HG02763 (cell line): ENCODE data around the gene PRRC2B.

Experiments used
- ATAC-seq: cut with Tn5 transposase; IDR thresholded peaks from one replicate; pipeline ENCODE4 v1.9.1; 2021; ENCODE audit warnings: mild to moderate bottlenecking, moderate library complexity; ENCODE audit not compliant: unreplicated experiment

PRRC2B gene

DNA sequence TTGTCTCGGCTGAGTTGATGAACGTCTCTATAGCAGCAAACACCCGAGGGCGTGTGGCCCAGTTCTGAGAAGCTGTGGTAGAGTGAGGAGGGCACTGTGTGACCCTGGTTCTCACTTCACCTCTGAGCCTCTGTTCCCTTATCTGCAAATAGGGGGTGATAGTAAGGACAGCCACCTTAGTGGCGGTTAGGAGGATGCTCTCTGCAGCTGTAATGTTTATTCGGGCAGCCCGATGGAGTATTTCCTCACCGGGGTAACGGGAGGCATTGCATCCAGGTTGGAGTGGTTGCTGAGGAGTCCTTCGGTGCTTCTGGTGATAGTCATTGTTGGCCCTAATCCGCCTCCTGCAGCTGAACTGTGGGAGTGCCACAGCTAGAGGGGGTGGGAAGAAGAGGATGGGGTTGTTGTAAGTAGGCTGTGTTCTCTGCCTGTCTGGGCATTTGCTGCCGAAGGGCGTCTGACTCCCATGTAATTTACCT is 13.9 kb downstream of the PRRC2B start:
- ATAC-seq, result no peak

DNA sequence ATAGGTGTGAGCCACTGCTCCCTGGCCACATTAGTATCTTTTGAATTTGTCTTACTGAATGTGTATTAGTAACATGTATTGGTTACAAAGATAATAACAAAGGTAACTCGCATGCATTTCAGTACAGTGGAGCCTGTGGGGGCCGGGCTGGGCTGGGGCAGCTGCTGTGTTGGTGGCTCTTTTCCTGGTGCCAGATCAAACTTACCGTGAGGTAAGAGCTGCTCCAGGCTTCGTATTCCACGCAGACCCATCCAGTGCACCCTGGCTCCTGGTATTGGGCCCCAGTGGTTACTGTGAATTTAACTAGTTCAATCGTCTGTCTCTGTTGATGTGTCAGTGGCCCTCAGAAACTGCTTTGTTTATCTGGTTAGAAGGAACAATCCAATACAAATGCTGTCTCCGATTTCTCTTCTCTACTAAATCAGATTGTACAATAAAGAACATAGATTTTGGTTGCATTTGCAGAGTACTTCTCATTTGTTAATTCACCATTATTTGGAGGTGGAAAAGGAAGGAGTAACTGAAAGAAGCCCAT is 15.6 kb downstream of the PRRC2B start:
- ATAC-seq, result no peak

DNA sequence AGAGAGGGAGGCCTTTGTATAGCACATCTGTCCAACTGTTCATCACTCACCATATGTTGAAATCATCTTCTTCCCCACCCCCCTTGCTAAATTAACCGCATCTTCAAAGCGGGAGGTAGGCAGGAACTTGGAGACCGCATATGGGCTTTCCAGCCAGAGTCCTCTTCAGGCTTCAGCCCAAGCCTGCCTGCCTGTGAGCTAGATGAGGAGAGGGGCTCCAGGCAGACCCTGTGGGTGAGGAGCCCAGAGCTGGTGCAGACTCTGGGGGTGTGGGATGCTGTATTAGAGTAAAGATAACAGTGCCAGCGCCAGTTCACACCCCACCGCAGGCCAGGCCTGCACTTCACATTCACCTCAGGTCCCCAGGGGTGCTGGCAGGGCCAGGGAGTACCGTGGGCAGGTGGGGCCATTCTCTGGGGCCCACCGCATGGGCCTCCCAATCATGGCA is 16.2 kb downstream of the PRRC2B start:
- ATAC-seq, result no peak

DNA sequence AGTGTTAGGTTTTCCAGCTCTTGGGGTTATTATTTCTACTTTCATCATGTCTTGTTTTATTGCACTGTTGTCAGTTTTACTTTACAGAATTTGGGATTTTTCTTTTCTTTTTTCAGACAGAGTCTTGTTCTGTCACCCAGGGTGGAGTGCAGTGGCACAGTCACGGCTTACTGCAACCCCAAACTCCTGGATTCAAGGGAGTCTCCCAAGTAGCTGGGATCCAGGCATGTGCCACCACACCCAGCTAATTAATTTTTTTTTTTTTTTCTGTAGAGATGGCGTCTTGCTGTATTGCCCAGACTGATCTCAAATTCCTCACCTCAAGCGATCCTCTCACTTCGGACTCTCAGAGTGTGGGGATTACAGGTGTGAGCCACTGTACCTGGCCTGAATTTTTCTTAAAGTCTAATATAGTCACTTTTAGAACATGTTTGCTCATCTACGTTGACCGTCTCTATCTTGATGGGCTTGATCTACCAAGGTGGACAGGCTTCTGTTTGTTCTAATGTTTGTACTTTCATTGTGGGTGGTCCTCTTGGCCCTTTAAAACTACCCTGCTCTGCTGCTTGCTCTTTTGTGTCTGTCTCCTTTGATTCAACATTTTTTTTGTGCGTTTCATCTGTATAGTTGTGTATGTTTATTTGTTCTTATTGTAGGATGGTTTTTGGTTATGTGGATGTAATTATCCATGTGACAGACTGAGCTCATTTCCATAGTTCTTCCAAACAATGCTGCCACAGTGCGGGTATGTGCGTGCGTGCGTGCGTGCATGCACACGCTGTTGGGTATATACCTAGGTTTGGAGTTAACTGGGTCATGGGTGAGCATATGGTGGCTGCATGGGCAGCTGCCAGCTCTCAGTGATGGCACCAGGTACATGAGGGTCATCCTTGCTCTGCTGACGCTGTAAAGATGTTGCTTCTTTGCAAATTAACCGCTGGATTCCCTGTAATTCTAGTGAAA is 18.1 kb downstream of the PRRC2B start:
- ATAC-seq, result no peak

DNA sequence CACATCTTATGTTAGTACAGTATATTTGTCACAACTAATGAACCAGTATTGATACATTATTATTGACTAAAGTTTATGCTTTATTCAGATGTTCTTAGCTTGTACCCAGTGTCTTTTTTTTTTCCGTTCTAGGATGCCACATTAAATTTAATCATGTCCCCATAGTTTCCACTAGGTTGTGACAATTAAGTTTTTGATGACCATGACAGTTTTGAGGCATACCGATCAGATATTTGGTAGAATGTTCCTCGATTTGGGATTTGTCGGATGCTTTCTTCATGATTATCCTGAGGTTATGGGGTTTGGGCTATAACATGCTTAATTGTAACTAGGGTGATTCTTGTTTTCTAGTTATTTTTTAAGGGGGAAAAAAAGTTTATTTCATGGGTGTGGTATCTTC is 22.6 kb downstream of the PRRC2B start:
- no peak for ATAC-seq

DNA sequence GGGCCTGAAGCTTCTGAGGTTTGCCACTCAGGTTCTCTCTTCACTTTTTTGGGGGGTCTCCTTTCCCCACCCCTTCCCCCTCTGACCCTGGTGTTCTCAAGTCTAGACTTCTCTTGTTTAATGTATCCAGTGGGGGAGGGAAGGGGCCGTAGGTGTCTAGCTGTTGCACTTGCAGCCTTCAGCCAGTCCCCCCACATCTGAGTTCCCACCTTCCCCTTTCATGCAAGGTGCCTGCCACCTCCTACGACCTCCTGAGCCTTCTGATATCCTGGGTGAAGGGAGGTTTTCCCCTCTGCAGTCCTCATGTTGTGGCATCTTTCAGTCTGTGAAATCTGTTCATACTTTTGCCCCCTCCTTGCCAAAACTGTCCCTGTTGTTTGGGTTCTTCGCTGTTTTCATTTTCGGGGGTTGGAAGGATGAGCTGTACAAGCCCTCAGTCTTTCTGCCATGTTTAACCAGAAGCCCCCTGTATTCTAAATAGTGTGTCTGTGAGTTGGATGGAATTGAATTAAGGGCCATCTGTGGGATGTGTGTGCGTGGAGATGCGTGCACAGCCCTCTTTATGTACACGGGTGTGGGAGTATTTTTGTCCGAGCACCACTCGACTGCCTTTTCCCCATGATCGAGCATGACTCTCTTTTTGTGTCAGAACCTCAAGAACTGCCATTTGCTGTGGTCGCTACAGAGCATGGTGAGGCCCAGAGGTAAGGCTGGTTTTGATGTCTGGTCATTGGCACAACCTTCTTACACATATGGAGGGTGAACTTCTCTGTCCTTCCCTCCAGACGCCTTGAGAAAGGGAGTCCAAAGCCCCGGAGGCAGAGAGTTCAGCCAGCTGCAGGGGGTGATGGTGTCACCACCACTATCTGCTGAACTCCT is 23.6 kb downstream of the PRRC2B start:
- no peak for ATAC-seq

DNA sequence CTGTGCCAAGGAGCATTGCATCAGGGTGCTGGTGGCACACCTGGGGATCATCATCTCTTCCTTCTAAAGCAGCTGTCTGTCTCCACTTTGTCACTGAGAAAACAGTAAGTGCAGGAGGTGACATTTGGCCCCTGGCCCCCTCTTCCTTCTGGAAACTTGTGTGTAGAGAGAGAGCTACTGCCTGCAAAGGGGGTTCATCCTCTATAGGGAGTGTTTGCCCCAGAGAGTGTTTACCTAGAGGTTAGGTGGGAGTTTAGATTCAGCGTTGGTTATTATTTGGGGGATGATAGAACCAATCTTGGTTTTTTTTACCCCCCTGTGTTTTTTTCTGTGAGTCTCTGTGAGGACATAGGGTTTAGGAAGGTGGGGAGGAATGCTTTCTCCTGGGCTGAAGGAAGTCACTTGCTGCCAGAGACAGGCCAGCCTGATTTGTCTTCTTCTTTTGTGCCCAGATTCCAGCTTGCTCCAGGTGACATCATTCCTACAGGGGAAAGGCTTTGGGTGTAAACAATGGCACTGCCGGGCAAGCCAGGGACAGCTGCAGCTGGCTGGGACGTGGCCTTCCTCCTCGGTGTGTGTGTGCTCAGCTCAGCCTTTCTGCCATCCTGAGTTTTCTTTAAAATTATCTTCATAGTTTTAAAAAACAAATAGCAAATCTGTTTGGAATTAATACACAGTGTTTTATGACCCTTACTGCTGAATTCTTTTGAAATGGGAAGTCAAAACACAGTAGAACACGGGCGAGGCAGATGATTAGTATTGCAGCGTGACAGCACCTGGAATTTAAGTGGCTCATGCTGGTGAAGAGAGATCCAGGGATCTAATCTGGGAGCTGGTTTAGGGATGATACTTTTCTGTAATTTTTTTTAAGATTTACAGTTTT is 24.5 kb downstream of the PRRC2B start:
- ATAC-seq, result no peak

DNA sequence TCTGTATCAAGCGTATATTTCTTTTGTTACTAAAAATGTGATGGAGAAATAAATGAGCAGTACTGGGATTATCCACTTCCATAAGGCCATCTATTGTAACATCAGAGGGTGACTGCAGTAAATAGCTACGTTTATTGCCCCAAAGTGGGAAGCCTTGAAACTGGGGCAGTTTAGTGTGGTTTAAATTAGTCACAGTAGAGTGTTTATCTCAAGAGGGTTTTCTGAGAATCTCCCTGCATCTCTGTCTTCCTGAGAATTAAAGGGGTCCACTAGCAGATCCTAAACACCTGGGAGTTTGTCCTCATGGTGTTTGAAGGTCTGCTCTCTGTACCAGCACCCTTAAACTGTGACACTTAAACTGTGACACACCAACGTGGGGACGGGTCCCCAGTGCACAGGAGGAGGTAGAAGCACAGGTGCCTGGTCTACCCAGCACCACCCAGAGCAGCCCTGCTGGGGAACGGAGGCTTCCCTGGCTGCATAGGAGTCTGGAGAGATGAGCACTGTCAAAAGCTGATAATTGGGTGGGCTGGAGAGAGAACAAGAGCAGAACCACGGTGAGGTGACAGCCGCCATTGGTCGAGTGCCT is 25.2 kb downstream of the PRRC2B start:
- ATAC-seq, result no peak

DNA sequence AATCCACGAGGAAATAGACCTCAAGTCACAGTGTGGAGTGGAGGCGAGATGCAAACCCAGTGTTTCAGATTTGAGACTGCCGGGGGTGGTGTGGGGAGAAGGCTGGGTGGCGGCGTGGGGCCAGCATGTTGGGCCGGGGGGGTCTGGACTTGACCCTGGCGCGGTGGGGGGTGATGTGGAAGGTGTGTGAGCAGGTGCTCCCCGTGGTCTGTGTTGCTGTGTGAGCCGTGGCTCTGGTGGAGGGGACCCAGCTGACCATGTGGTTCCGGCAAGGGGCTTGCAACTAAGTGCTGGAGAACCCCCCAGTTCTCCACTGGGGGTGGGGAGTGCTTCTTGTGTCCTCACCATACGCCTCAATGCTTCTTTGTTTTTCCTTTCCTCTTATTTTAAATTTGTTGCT is 25.8 kb downstream of the PRRC2B start:
- no peak for ATAC-seq

DNA sequence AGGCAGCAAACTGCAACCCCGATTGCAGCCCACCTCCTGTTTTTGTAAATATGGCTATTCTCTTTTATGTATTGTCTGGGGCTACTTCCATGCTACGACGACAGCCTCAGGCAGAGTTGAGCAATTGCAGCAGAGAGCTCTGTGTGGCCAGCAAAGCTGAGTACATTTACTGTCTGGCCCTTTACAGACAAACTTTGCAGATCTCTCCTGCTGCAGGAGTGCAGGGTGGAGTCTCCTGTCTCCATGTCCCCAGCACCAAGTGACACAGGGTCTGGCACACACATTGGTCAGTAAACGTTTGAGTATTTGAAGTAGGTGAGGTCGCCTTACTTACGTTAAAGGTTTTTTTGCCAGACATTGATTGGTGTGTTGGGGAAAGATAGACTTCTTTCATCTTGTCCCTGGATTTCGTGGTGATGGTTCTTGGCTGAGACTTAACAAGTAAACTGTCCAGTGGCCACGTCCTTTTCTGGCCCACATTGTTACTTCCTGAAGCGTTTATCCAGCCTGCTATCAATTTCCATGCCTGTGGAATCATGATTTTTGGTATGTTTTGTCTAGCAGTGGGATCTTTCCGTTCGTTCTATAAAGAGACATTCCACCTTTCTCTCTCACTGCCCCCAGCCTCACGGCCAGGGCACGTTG is 27.2 kb downstream of the PRRC2B start:
- ATAC-seq, result no peak

DNA sequence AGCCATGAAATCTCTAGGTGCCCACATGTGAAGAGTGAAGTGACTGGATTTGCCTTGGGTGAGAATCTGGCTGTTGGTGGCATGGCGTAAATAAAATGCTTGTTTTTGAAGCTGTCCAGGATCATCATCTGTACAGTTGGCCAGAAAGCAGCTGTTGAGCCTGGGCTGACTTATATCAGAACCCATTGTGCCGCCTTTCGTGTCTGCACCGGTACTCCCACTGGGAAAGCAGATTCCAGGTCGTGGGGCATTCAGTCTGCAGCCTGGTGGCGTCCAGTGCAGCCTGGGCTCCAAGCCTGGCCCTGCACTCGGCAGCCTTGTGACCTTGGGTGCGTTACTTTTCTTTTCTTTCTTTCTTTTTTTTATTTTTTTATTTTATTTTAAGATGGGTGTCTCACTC is 27.8 kb downstream of the PRRC2B start:
- no peak for ATAC-seq

DNA sequence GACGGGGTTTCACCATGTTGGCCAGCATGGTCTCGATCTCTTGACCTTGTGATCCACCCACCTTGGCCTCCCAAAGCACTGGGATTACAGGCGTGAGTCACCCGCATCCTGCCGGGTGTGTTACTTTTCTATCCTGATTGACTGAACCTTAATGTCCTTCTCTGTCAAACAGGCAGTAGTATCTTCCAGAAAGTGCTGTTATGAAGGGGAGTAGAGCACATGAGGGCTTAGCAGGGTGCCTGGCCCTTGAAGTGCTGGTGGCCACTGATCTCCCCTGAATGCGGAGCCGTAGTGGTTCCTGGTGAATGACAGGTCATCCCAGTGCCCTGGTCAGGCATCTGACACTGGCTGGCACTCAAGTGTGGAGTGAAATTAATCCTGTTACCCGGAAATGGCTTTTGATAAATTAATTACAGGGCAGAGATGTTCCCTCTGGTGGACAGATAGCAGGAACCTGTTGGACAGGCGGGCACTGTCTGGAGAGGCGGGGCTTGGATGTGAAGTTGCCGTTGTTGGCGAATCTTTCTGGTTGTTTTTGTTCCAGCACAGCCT is 28.4 kb downstream of the PRRC2B start:
- ATAC-seq, result no peak

DNA sequence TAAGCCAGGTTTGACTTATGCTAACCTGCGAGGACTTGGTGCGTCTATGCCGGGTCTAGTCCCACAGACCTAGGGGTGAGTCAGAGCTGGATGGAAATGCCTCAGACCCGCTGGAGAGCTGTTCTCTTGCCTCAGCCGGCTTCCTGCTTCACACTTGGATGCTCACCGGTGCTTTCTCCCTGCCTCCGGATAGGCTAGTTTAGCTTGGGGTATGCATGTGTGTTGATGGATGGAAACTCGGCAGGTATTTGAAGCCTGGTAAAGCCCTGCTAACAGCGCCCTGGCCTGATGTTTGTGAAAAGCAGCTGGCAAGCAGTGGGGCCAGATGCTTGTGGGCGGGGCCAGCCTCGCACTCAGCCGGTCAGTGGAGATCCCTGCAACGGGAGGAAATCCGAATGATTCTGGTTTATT is 29.3 kb downstream of the PRRC2B start:
- ATAC-seq, result no peak

DNA sequence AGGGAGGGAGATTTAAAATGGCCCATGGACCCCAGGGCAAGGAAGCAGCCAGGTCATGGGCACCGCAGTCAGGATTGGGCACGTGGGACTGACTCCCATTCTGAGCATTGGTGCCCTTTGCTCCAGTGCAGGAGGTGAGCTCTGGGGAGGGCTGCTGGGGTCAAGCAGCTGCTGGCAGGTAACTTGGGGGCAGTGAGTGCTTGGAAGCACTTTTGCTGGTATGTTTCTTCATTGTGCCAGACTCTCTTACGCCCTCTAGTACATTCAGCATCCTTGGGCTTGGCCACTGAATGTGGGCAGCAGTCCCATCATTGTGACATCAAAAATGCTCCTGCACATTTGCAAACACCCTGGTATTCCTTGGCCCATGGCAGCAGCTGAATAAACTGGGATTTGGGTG is 32.7 kb downstream of the PRRC2B start:
- ATAC-seq, result no peak

DNA sequence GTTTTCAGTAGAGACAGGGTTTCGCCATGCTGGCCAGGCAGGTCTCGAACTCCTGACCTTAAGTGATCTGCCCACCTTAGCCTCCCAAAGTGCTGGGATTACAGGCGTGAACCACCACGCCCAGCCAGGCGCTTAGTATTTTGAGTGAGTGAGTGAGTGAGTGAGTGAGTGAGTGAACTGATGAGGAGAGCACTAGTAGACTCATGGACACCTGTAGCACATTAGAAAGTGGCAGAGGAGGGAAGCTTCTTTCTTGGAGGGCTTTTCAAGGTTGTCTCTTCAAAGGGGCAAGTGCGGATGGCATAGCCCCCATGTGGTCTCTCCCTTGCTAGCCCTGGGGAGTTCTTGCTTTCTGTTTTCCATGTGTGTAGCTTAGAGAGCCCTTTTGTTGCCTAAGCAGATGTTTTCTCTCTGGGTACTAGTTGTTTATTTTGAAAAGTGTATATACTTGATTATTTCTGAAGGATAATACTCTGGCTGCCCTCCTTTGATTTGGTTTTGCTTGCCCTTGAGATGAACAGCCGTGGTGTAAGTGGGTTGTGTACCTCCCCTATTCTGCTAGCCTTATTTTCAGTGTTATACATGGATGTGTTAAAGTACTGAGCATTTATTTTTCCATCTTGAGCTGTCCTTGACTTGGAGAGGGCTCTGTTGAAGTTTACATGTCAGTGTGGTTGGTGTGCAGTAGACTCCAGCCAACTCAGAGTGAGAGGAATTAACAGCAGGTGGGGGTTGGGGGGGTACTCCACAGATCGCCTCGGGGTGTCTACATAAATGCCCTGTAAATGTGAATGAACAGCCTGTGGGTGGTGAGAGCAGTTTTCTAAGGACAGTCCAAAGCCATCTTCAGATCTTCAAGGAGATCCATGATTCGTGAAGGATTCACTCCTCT is 35.5 kb downstream of the PRRC2B start:
- no peak for ATAC-seq

DNA sequence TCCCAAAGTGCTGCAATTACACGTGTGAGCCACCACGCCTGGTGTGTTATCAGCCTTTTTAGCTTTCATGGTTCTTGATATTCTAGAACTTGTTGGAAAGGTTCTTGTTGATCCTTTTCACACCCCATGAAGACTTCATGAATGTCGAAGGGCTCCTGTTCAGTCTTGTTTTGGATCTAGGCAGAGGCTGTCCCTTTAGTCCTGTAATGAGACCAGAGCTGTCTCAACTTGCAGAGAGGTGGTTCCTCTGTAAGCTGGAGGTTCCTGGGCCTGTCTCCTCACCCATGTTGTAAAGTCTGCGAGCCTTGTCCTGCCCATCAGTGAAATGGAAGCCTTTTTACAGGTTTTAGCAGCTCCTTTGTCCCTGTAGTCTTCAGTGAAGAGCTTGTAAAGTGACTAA is 38.2 kb downstream of the PRRC2B start:
- no peak for ATAC-seq

DNA sequence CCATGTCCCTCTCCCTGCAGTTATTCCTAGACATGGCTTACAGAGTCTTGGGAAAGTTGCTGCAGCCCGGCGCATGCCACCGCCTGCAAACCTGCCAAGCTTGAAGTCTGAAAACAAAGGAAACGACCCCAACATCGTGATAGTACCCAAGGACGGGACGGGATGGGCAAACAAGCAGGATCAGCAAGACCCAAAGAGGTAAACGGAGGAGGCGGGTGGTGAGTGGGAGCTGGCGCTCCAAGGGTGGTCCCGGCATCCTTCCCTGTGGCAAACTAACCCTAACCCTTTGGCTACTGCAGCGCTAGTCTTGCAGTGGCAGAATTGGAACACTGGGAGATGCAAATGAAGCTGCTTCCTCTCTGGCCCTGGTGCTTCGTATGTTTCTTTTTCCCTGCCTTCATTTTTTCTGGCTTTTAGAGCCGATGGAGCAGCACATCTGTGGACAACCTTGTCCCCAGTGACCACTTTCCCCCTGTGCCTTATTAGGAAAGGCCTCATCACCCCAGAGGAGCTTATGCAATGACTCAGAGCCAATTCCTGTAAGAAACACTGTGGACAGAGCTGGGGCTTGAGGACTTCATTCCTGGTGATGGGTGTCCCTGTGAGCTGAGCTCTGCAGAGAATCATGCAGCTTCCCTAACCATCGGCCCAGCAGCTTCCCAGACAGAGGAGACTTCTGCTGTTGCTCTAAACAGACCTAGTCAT is 38.9 kb downstream of the PRRC2B start:
- ATAC-seq, result no peak
